Midbrain (tissue), 1 donor: Measurements from ENCODE around the gene EEFSEC.

Source experiments
- DNase-seq: peaks from one replicate; lab custom pipeline; 2025; lab: John Stamatoyannopoulos, UW

The EEFSEC gene

DNA sequence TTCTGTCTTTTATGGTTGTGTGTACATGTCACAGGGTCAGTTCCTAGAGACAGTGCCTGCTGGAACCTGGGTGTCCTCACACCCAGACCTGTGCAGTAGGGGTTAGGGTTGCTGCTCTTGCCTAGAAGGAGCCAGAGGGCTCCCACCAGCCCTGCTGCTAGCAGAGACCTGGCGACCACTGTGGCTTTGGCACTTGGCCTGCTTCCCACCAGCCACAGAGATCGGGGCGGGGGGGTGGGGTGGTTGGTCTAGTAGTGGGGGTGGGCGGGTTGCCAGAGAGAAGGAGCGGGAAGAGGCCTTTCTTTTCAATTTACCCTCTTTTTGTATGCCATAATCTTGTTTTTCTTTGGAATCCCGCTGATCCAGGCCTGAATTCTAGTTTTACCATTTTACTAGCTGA is 29.4 kb downstream of the EEFSEC start:
- no peak for DNase-seq

DNA sequence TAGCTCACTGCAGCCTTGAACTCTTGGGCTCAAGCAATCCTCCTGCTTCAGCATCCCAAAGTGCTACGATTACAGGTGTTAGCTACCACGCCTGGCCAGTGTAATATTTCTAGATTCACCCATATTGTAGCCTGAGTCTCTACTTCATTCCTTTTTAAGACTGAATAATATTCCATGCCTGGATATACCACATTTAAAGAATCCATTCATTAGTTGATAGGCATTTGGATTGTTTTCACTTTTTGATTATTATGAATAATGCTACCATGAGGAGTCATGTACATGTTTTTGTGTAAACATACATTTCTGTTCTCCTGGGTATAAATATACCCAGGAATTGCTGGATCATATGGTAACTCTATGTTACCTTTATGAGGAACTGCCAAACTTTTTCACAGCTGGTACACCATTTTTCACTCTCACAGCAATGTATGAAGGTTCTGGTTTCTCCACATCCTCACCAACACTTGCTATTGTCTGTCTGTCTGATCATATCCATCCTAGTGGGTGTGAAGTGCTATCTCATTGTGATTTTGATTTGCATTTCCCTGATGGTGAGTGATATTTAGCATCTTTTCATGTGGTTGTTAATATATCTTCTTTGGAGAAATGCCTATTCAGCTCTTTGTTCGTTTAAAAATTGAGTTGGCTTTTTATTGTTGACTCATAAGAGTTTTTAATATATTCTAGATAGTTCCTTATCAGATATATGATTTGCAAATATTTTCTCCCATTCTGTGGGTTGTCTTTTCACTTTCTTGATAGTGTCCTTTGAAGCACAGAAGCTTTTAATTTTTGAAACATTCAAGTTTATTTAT is 32.6 kb downstream of the EEFSEC start:
- no peak for DNase-seq

DNA sequence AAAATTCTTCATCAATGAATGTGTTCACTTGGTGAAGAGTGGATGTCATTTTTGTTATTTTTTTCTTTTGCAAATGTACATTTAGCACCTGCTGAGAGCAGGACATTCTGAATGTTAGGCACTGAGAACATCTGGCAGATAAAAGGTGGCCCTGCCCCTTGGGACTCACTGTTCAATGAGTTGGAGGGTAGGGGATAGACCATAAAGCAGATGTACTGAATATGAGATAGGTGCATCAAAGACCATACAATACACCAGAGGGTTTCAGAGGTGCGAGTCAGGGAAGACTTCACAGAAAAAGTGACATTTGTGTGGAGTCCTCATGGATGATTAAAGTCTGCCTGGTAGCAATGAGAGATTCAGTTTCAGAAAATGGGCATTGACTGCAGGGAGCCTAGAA is 34.2 kb downstream of the EEFSEC start:
- DNase-seq = no peak

DNA sequence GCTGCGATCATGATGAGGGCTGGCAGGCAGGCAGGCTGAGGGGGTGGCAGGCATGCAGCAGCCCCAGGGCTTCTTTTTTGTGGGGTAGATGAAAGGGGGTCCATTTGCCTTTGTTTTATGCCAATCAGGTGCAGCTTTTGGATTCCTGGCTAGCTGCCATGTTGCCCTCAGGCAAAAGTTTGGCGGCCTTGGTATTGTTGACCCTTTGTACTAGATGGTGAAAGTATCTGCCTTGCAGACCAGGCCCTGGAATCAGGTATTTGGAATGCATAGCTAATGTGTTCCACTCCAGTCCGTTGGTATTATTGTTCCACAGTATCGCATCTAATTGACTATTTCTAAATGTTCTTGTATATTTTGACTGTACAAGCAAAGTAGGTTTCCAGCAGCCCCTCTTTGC is 35.0 kb downstream of the EEFSEC start:
- DNase-seq = no peak

DNA sequence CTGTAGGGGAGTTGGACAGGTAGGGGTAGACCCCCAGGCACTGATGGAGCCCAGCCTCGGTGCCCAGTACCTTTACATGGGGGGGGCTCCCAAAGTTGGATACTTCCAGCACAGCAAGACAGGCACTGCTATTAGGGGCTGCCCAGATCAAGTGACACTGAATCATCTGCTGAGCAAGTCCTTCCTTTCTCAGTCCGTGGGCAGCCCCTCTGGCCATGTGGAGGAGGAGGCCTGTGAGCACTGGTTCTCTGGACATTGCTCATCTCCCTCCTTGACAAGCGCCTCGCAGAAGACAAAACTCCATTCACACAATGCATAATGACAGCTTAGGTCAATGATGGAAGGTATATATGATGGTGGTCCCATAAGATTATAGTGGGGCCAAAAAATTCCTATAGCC is 35.7 kb downstream of the EEFSEC start:
- no peak for DNase-seq

DNA sequence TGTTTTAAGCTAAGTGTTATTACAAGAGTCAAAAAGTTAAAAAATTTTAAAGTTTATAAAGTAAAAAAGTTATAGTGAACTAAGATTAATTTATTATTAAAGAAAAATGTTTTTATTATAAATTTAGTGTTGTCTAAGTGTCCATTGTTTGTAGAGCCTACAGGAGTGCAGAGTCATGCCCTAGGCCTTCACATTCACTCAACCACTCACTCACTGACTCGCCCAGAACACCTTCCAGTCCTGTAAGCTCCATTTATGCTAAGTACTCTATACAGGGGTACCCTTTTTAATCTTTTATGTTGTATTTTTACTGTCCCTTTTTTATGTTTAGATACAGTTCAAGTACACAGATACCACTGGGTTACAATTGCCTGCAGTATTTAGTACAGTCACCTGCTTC is 37.2 kb downstream of the EEFSEC start:
- no peak for DNase-seq

DNA sequence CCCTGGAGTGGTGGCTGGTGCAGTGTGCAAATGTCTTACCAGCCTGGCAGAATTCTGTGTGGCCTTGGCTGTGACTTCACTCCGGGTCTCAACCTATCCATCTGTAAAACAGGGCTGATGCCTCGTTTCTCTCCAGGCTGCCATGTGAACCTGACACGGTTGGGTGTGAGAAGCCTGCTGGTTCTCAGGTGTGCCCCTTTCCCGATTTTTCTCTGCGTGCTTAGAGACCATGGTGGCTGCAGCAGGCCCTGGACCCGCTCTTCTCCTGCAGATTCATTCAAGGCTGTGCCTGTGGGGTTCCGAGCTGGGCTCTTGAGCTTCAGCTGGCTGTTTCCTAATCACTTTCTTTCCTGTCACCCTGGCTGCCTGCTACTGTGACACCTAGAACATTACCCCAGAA is 38.9 kb downstream of the EEFSEC start:
- no peak for DNase-seq

DNA sequence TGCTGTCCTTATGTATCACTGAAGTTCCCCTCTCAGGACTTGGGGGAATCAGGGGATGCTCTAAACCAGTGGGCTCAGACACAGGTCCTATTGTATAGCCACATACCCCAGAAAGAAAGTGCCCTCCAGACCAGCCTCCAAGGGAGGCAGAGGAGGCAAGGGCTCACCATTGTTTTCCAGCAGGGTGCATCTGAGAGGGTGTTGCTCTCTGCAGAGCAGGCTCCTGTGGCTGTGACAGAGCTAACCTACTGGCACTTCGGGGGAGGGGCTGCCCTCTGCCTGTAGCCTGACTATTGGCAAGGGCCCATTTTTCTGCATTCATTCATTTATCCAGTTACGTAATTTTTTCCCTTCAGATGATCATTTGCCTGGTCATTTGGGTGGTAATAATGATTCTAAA is 39.9 kb downstream of the EEFSEC start:
- DNase-seq = no peak

DNA sequence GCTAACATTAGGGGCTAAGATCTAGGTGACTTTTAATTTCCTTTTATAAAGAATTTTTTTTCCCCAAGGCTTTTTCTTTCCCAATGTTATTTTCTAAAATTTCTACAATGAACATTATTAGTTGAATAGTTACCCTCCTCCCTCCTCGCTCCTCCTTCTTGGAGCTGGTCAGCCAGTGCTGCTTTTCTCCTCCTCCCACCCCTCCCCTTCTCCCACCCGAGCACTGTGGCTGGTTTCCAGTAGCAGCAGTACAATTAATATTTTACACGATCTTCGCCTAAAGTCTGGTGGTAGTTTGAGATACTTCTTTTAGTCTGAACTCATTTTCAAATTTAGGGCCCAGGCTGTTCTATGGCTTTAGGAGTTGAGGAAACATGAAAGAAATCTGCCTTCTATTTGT is 41.6 kb downstream of the EEFSEC start:
- DNase-seq = no peak

DNA sequence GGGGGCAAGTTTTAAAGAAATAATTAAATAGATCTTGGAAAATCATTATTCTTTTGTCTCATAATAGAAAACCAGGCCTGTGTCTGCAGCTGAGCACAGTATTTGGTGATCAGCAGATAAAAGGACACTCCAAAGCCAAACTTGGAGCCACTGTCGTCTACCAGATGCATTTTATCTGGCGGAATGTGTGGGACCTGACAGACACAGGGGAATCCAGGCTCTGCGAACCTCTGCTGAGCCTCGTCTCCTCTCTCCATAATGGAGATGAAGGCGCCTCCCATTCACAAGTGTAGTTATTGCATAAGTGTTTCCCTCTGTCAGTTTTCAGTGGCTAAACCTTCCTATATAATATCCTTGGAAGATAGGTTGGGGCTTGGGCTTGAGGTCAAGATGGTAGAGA is 42.1 kb downstream of the EEFSEC start:
- no peak for DNase-seq

DNA sequence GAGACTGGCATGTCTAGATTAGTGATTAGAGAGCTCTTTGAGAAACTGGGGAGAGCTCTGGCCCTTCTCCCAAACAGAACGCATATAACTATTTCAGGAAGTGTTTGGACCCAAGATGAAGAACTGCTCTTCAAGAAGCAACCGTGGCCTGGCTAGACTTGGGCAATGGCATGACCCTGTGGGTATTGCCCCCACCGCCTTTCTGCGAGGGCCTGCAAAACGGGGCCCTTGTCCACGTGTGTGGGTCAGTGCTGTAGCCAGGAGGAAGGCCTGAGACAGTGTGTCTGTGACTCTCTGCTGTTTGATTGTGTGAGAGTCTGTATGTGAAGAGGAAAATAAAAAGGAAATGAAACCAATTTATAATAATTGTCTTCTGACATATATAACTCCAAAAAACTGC is 42.5 kb downstream of the EEFSEC start:
- no peak for DNase-seq

DNA sequence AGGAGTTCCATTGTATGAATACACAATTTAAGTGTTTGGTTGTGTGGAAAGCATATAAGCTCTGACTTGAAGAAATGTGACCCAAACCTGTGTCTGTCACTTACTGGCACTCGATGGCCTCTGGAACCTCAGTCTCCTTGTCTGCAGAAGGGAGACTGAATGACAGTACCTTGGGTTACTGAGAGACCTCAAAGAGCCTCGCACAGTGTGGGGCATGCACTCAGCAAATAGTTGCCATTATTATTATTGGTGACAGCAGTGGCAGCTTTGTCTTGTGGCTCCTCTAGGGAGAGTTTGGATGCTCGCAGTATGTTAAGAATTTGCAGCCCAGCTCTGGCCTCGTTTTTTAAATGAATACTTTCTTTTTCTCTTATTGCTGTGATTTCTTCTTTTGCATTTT is 43.4 kb downstream of the EEFSEC start:
- DNase-seq = no peak

DNA sequence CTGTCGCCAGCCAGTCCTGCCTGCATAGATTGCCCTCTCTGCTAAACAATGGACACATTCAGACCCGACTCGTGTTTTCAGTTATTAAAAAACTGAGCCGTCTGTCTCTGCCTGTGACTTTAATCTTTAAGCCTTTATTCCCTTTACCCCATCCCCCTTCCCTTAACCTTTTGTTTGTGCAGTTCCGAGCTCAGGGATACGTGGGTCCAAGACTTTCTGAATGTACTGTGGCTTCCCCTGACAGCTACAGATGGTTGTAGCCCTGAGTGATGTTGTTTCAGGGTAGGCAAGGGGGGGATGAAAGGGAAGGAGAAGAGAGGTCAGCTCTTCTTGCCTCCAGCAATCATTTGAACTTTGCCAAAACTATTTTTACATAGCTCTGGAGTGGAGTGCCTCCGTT is 44.6 kb downstream of the EEFSEC start:
- no peak for DNase-seq

DNA sequence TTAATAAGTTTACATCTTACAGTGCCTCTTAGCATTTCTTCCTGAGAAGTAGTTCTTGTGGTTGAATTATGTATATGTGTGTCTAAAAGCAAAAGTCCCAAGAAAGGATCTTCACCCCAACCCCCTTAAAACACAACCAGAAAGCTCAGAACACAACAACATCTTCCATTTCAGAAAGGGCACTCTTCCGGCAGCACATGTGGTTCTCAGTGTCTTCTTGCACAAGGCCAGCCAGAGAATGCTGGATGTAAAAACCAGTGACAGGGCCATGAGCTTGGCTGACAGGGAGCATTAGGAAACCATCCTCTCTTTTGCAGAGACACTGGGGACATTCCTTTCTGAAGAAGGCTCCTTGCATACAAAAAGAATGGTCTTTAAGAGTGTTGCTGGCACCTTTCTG is 45.0 kb downstream of the EEFSEC start:
- no peak for DNase-seq

DNA sequence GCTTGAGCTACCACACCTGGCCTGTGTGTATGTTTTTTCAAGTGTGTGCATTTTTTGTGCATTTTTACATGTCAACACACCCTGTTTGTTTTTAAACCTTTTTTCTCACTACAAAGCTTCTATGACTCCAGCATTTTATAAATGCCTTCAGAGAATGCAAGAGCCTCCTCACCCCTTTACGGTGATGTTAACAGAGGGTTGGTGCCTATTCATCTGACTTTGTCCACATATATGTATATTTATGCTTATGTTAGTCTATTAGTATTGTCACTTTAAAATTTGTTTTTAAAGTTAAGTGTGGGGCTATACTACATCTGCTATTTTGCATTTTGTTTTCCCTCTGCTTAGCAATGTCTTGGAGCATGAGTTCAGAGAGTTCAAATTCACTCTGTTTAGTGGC is 45.8 kb downstream of the EEFSEC start:
- no peak for DNase-seq

DNA sequence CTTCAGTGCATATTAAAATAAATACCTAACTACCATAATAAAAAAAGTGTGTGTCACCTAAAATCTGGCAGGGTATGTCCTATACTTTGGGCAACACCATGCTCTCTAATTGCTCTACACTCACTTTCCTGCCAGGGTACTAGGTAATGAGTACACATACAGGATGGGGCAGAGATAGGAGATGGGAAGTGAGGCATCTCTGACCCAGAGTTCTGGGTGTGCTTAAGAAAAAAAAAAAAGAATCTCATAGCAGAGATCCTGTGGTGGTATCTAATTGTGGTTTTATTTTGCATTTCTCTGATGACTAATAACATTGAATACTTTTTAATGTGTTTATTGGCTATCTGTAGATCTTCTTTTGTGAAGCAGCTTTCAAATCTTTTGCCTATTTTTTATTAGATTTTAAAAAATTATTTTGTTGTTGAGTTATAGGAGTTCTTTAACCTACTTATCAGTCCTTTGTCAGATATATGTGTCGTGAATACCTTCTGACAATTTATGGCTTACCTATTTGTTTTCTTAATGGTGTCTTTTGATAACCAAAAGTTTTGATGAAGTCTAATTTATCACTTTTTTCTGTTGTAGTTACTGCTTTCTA is 48.0 kb downstream of the EEFSEC start:
- no peak for DNase-seq

DNA sequence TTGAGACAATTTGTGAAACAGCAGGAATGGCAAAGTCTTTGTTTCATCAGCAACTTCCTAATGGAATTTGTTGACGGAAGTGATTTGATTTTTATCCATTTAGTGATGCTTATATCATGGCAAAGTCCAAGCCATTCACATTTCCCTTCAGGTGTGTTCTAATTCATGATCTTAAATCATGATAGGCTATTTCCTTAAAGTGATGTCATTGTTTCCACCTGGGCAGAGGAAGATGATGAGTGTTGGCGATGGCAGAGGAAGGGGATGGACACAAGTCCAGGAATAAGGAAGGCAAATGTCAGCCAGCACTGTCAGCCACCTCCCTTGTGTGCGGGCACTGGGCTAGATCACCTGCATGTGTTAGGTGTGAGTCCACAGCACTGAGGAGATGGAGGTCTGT is 49.9 kb downstream of the EEFSEC start:
- no peak for DNase-seq

DNA sequence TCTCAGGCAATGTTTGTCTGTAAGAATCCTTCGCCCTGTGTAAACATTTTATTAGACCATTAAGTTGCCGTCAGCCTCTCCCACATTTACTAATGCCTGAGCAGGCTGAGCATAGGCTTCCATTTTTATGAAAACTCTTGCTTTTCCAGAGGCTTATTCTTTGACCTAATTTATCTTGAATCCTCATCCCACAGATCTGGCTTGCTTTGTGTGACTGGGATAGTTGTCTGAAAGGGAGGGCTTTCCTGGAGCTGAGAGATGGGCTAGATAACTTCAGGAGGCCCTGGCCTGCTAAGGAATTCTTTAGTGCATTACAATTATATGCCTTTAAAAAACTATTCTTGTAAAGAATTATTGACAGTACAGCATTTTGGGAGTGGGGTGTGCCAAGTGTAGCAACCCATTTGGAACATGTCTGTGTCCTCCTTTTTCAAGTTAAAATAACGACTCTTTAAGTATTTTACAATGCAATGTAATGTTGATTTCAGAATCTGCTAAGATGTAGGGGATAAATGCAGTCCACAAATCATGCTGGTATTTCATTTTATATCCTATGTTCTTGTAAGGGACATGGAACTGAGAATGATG is 52.4 kb downstream of the EEFSEC start:
- no peak for DNase-seq

DNA sequence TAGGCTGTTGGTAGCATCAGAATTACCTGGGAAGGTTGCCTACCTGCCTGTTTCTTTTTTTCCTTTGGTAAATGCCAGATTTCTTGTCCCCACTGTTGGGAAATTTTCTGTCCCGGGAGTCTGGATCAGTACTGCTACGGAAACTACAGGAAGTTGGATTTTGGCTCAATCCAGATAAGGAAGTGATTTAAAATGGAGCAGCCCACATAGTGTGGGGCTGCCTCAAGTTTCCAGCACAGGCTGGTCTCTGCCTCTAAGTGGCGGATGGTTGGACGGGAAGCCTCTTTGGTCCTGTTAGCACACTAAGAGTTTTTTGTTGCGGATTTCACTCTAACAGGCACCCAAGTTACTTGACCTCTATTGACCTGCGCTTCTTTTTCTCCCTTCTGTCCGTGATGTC is 54.7 kb downstream of the EEFSEC start:
- no peak for DNase-seq

DNA sequence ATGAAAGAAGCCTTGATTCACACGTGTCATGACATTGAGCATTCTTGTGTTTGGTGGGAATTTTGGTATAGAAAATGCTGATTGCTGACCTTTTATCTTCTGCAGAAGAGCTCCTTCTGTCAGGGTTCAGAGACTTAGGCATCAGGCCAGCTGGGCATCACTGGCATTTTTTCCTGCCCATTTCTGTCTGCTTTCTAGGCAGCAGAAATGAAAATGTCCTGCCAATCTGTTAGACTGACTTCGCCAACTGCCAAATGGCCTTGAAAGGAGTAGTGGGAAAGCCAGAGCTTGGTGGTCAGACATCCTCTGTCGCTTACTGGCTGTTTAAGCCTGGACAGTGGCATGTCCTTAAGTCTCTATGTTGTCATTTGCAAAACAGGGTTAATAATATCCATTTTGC is 57.4 kb downstream of the EEFSEC start:
- DNase-seq = no peak

DNA sequence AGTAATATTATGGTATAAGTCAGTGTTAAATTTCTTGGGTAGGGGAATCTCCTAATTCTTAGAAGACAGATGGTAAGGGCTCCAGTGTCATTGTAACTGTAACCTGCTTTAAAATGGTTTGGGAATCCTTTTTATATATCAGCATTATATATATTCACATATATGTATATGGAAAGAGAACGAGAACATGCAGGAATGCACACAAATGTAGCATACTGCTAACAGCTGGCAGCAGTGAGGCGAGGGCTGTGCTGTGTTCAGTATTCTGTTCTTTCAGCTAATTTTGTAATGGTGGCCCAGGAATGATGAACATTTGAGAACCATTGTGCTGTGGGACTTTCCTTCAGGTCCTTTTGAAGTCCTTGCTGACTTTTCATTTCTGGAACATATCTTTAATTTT is 60.8 kb downstream of the EEFSEC start:
- DNase-seq = no peak

DNA sequence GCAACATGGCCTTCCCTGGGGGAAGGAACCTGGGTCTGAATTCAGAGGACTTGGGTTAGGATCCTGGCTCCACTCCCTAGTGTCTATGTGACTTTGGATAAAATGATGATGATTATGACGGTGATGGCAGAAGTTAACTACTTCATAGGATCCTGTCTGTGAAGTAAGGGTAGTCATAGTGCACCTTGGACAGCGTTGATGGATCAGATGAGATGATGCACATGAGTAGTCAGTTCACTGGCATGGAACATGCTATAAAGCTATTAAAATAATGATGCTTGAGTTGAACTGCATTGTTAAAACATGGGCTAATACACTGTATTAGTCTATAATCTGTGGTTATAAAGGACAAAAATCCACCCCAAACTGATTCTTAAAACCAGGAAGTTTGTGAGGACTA is 62.0 kb downstream of the EEFSEC start:
- no peak for DNase-seq

DNA sequence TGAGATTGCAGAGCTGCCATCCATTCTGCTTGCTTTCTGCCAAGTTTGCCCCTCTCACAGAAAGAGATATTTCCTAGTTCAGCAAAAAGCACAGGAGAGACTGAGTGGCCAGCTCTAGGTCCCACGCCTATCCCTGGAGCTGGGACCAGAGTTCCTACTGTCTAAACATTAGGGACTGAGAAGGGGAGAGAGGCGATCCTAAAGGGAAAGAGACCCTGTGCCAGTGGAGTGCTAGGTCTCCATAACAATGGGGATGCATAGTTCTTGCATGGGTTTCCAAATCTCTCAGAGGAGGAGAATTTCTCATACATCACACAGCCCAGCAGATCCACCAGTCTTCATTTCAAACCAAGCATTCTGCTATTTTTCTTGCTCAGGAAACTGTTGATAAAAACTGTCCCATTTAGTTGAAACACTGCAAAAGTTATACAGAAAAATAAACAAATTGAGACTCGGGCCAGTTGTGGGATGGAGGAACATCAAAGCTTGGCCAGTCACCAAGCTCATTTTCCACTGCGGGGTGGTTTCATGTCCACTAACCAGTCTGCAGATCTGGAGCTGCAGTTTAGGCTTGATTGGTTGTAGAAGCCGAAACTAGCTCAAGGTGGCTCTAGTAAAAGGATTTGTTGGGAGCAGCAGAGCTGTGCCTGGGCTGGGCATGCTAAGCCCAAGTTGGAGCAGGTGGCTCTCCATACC is 62.7 kb downstream of the EEFSEC start:
- DNase-seq = no peak
